Stimulated activated CD4-positive, alpha-beta T cell treated with anti-CD3 and anti-CD28 coated beads, Interleukin-1b, Interleukin-23, amount 100 ng/mL, for 1 hour (primary cell): ENCODE results near the gene ABHD6.
"Not testable (repeated sequence)": the region's sequence is repeated elsewhere in the genome, so short reads cannot be mapped to it uniquely, and the experiment has no call there.

Experiments
- DNase-seq, 2 donors: peaks; one replicate each; pipeline ENCODE4 v3.0.0-alpha.2; 2020; ENCODE audit warnings: low read depth in 2 of 2

The ABHD6 gene

DNA sequence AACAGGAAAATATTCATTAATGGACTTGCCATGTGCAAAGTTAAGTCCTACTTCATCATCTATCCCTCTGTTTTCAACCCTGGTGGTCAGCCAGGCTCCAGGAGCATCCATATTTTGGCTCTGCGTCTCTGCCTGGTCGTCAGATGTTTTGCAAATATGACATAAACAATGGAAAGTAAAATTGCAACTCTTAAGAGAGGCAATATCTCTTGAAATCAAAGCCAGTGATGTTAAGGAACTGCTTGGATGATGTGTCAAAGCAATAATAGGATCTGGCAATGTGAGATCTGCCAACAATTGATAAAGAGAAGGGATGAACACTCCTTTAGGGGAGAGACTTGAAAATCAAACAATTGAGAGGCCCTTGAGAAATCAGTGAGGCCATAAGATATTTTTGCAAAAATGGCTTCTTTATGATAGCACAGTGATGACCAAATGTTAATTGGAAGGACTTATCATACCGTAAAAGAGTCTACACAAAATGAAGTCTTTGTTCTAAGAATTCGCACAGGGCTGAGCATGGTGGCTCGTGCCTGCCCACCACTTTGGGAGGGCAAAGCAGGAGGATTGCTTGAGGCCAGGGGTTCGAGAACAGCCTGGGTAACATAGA lies 6.5 kb downstream of the ABHD6 start:
- no peak for DNase-seq

DNA sequence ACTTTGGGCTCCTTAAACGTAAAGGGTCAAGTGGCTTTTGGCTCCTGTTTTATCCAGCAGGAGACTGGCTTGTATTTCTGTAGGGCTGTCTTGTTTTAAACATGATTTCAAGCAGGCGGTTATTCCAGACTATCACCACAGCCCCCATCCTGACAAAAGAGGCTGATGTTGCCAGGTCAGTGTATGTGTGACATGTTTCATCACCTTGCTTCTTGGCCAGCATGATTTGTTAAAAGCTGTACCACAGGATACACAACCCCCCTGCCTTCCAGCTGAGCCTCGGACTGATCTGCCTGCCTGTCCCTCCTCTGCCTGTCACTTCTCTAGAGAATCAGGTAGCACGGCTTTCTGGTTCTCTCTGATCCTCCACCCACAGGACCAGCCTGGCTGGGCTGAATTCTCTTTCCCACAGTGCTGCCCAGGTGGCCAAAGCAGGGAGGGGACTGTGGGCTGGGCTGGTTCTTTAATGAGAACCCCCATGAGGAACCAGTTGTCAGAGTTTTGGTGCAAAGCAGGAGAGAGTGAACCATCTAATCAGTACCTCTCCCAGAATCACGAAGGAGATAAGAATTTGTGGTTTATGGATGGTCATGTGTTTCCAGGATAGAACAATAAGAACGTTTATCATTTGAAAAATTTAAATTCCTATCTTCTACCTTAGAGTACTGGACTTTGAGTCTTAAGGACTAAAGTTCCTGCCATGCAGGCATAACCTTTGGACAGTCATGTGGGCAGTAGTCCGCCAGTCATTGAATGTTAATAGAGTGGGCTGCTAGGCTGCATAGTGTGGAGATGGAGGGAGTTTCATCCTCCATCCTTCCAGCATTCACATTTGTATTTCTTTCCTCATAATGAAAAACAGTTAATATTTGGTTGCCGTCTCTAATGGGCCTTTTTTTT lies 8.8 kb downstream of the ABHD6 start:
- DNase-seq: no peak

DNA sequence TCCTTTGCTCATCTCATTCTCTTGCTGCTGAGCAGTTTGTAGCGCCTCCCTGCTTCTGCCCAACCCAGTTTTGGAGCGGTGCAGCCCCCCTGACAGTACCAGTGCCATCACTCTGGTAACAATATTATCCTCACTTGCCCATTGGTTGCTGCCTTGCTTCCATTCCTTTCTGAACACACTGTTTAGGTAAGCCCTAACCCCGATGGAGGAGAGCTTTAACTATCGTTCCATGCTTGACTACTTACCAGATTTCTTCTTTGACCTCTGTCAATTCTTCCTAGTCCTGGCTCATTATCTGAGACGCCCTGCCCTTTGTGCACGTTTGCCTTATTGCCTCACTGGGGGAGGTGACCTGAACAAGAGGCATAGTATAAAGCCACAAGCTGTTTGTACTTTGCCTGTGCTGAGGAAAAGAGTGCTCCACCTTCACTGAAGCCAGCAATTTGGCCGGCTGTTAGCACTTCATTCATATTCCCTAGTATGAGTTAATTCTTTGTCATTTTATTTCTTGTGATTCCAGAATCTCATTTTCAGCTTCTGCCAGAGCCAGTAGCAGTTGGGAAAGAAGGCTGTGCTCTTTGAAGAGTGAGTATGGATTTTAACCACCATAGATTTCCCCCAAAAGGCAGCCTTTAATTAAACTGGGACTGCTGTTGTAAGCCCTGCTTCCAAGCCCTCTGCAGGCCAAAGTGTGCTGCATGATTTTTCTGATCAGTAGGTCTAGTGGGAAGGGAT lies 11.9 kb downstream of the ABHD6 start:
- no peak for DNase-seq

DNA sequence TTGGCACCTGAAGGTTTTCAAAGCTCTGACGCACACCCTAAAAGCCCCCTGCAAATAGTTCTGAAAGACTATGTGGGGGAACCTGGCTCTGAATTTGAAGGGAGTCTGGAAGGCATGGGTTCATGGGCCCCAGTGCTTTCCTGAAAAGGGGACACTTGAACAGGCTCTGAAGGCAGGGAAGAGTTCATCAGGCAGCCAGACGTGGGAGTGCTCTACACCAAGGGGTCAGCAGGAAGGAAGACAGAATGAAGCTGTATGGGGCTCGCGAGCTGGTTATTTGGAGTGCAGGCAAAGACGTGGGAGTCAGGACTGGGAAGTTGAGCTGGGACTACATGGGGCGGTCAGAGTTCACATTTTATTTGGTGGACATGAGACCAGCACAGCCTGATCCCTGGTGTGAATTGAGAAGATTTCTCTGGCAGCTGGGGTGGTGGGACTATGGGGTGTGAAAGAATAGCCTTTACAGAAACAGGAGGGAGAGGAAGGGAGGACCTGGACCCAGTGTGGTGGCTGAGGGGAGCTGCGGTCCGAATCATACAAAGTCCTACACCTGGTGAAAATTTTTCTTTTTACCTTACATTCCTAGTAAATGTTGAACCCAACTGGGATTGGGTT lies 12.6 kb downstream of the ABHD6 start:
- no peak for DNase-seq

DNA sequence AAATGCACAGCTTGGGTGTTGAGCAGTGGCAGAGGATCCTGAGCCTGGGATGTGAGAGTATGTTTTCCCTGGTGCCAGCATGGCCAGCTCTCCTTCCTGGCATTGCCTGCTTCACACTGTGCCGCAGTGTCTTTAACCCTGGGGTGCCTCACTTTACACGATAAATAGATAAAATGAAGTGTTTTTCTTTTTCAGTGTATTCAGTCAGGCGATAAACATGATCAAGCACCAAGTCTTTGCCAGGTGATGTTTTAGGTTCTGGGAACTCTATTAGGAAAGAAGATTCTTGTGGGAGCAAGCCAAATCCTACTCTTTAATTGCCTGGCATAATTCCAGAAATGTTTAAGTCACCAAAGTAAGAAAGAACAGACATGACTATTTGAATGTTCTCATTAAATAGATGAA lies 14.0 kb downstream of the ABHD6 start:
- DNase-seq: no peak

DNA sequence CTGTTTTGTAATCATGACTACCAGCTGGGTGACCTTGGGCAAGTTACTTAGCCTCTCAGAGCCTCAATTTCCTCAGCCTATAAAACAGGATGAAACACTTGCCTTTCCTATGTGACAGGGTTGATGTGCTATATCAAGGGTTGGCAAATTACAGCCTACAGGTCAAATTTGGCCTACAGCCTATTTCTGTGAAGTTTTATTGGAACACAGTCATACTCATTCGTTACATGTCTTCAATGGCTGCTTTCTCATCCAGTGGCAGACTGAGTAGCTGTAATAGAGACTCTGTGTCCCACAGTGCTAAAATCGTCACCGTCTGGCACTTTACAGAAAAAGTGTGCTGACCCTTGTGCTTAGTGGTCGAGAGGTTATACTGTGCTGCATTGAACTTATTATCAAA lies 16.6 kb downstream of the ABHD6 start:
- DNase-seq: no peak

DNA sequence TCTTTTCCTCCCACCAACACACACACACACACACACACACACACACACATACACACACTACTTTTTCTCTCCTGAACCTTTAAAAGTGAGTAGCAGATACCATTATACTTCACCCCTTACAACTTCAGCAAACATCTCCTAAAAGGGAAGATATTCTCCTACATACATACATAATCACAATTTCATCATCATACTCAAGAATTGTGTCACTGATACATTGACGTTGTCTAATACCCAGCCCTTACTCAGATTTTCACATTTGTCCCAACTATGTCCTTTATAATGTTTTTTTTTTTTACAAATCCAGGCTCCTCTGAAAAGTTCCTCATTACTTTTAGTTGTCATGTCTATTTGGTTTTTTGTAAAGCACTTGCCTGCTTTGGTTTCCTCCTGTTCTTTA lies 18.5 kb downstream of the ABHD6 start:
- no peak for DNase-seq

DNA sequence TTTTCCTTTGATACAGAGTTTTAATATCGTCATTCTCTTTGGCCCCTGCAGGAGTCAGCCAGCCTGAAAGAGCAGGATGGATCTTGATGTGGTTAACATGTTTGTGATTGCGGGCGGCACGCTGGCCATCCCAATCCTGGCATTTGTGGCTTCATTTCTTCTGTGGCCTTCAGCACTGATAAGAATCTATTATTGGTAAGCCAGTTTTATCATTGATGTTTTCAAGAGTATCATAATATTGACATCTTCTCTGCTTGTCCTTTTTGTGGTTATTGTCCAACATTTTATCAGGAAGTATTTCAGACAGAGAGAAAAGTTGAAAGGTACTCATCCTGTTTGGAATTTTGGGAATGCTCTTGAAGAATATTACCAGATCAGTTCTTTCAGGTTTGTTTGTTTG lies 18.9 kb downstream of the ABHD6 start:
- no peak for DNase-seq

DNA sequence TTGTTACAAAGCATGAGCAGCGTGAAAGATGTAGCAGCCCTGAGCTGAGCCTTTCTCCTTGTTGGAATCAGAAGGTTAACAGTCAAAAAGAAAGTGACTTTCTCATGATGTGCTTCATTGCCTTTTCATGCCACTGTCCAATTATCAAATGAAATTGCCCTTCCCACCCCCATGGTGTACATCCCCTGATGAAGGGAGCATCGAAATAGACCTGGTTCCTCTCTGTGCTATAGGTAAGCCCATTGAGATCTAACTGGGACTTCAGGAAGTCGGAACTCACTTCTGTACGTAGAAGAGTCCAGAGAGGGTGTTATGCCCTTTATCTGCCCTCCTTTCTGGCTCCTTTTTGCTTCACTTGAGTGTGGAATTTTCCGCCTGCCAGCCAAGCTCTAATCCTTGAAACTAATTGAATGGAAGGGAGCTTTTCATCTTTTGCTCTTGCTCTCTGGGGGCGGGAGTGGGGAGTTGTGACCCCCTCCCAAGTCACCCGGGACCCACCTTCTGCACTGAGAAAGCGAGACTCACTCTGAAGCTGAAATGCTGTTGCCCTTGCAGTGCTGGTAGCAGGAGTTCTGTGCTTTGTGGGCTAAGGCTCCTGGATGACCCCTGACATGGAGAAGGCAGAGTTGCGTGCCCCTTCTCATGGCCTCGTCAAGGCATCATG lies 20.9 kb downstream of the ABHD6 start:
- no peak for DNase-seq

DNA sequence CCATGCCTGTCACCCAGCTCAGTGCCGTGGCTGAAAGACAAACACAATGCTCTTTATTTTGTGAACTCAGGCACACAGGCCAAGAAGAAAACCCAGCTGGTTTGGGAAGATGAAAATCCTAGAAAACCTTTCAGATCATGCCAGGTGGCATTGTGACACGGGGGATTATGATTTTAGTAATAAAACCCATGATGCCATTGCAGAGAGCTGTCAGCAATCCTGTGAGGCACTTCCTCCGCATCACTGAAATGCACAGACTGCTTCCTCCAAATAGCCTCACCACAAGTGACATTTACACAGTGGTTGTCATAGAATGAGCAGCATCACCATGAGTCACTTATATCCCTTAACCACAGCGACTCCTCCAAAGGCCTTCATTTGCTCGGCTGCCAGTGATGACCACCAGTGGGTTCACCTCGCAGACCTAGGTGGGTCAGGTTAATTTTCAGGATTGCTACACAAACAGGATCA lies 22.7 kb downstream of the ABHD6 start:
- DNase-seq: no peak

DNA sequence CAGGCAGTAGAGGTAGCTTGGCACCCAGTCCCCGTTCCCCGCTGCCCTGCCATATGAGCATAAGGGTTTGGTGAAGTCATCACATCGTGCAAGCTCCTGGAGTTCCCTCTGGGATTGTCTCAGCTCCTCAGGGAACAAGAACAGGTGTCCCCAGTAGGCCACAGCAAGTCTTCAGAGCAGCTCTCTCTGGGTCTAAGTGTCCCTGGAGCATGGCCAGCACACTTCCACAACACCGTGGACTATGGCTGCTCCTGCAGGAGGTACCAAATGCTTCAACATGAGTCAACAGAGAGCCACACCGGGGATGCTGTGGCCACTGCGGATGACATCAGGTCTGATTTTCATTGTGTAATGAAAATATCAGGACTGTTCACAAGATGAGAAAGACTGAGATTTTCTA lies 23.1 kb downstream of the ABHD6 start:
- no peak for DNase-seq

DNA sequence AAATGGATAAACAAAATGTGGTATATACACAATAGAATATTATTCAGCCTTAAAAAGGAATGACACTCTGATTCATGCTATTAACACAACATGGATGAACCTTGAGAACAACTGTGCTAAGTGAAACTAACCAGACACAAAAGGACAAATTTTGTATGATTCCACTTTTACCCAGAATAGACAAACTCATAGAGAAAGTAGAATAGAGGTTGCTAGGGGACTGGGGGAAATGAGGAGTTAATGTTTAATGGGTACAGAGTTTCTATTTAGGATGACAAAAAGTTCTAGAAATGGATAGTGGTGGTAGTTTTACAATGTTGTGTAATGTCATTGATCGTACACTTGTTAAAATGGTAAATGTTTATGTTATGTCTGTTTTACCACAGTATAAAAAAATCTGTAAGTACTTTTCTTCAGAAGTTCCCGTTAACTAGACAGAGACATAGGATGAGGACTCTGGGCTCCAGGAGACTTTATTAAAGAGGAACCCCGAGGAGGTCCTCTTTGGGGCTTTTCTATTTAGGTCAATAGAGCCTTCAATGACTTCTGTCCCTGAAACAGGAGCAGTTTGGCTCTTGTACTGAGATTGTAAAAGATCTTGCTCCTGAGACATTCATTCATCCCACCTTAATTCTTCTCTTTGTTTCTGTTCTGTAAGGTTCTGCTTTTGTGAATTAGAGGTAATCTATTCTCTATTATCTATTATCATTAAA lies 24.5 kb downstream of the ABHD6 start:
- DNase-seq: no peak

DNA sequence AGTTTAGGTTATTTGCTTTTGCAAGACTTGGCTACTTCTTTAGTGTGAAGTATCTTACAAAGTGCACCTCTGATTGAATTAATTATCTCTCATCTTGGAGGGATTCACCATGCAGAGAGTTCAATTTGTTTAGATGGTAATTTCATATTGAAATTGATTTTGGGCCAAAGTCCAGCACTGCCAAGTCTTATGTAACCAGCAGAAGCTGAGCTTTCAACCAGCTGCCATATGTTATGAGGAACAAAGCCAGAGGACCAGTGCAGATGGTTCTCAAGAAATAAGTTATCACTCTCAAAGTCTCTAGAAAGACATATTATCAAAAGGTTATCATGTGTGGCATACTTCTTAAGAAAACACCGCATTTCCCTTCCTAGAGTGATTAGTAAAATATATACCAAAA lies 29.0 kb downstream of the ABHD6 start:
- DNase-seq: no peak

DNA sequence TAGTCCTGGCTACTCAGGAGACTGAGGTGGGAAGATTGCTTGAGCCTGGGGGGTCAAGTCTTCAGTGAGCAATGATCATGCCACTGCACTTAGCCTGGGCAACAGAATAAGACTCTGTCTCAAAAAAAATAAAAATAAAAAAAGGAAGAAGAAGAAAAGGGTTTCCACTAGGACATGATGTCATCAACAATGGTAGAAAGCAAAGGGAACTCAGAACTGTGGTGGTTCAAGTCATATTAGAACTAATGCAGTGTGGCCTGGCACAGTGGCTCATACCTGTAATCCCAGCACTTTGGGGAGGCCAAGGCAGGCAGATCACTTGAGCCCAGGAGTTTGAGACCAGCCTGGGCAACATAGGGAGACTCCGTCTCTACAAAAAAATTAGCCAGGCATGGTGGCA lies 30.0 kb downstream of the ABHD6 start:
- DNase-seq: not testable (repeated sequence)

DNA sequence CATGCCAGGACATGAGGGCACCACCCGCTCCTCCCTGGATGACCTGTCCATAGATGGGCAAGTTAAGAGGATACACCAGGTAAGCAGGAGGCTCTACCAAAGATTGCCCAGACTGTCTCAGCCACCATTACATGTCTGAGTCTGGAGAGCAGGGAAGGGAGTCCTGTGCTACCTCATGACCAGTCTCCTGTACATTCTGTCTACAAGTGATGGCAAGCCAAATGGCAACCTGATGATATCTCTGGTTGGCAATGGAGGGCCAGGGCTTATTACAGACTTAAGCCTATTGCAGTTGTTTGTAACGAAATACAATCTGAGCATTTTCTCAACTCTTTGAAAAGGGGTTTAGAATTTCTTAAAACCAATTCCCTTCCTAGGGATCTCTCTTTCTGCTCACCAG lies 31.8 kb downstream of the ABHD6 start:
- no peak for DNase-seq

DNA sequence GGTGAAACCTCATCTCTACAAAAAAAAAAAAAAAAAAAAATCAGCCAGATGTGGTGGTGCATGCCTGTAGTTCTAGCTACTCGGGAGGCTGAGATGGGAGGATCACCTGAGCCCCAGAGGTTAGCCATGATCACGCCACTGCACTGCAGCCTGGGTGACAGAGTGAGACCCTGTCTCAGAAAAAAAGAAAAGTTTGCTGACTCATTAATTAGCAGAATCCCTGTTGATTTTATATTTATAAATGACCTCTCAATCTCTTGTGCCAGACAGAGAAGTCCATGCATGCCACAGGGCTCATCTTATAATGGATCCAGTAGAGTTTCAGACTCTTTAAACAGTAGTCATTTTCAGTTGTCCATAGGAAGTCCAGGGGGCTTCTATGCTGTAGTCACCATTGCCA lies 32.9 kb downstream of the ABHD6 start:
- DNase-seq: no peak

DNA sequence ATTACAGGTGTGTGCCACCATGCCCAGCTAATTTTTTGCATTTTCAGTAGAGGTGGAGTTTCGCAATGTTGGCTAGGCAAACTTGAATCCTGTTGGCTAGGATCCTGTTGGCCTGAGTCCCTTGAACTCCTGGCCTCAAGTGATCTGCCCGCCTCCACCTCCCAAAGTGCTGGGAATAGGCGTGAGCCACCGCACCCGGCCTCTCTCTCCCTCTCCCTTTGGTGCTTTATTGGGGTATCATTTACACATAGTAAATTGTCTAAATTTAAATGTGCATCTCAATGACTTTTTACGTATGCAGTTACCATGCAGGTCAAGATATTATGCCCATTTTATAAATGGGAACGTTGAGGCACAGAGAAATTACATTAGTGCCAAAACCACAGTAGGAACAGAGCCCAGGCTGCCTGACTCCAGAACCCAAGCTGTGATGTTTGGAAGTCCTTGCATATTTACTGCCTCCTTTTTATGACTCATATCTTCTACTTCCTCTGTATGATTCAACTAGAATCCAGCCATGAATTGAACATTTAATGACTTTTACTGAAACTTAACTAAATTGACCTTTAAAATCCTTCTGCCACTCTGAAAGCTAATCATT lies 34.4 kb downstream of the ABHD6 start:
- no peak for DNase-seq

DNA sequence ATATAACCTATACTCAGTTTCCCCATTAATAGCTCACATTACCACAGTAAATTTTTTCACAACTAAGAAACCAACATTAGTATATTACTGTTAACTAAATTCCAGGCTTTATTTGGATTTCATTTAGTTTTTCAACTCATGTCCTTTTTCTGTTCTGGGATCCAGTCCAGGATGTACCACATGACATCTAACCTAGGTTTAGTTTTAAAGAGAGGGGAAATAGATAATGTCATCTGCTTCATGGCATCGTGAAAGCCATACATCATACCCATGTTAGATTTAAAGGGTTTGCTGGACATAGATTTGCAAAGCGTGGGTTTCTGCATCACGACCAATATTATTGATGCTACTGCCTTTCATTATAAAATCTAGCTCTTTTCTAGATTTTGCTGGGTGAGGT lies 35.3 kb downstream of the ABHD6 start:
- no peak for DNase-seq

DNA sequence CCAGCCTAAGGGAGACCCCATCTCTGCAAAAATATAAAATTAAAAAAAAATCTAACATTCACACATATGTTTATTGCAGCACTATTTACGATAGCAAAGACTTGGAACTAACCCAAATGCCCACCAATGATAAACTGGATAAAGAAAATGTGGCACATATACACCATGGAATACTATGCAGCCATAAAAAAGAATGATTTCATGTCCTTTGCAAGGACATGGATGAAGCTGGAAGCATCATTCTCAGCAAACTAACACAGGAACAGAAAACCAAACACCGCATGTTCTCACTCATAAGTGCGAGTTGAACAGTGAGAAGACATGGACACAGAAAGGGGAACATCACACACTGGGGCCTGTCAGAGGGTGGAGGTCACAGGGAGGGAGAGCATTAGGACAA lies 35.8 kb downstream of the ABHD6 start:
- DNase-seq: not testable (repeated sequence)

DNA sequence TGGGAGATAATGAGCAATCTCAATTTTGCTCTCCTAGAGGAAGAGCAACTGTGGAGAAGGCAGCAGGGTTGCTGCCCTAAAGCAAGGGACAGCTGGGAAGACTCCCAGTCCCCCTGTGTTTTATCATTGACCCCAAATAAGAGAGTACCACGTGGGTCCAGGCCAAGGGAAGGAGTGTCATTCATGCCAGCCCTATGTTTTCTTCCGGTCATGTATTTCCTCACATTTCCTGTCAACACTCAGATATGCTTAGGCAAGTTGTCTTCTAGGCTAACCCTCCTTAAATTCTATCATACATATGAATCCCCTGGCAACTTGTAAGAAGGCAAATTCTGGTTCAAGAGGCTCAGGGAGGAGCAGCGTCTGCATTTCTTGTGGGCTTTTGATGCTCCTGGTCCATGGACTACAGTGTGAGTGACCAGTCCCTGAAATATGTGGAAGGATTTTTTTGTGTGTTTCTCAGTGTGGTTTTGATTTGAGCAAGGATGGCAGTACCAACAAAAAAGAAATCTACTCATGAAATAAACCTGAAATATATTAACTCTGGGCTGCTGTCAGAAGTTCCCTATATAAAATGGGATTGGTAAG lies 36.5 kb downstream of the ABHD6 start:
- no peak for DNase-seq
